Adrenal gland (tissue), 12 donors: ENCODE measurements around the gene NDNF. TPM values are rescaled to one million over a fixed set of nuclear protein-coding genes. Genes with fewer than 3 reads are reported as not detected.

Source experiments
- DNase-seq, 7 donors: peaks; one replicate each; pipeline ENCODE4 v3.0.0-alpha.2; 2019 to 2020
- H3K27ac ChIP-seq, 5 donors: fragments of 200-600 bp; sonication (generic) in 4 of 5; 1 replicate in 3 of 5; 2 replicates in 2 of 5; pipeline versions ENCODE4 v1.5.1 to v1.8.0; 2016 to 2020; ENCODE audit warnings: mild to moderate bottlenecking in 1 of 5
- H3K27me3 ChIP-seq: fragments of 200-600 bp; 2 replicates; pipeline ENCODE4 v1.8.0; 2021
- H3K36me3 ChIP-seq, 2 donors: fragments of 200-600 bp; replicated peaks in 1 of 2; 1 replicate in 1 of 2; 2 replicates in 1 of 2; pipeline versions ENCODE4 v1.5.1 to v1.8.0; 2018 to 2022
- H3K4me1 ChIP-seq, 2 donors: fragments of 200-600 bp; replicated peaks in 1 of 2; 1 replicate in 1 of 2; 2 replicates in 1 of 2; pipeline versions ENCODE4 v1.5.1 to v1.8.0; 2018 to 2021
- H3K4me3 ChIP-seq, 4 donors: fragments of 200-600 bp; sonication (generic) in 3 of 4; one replicate each; pipeline ENCODE4 v1.5.1; 2016 to 2018
- H3K9me3 ChIP-seq, 3 donors: fragments of 200-600 bp; sonication (generic) in 1 of 3; replicated peaks in 1 of 3; 1 replicate in 2 of 3; 2 replicates in 1 of 3; pipeline versions ENCODE4 v1.5.1 to v1.8.0; 2016 to 2021
- POLR2A ChIP-seq, 2 donors: fragments of 450-650 bp; IDR thresholded peaks; one replicate each; pipeline ENCODE4 v1.6.1; 2017; ENCODE audit warnings: antibody characterized with exemption in 2 of 2, mild to moderate bottlenecking in 2 of 2, moderate library complexity in 1 of 2
- WGBS, 4 donors: extraction: QIAGEN DNeasy Blood & Tissue Kit in 2 of 4; methylation state at CpG; one replicate each; pipeline versions ENCODE4 v1.1.5 to v1.1.7; 2013 to 2017; 5-methylcytosine and 5-hydroxymethylcytosine counted together
- intact Hi-C, 2 donors: fragments of 100-400 bp; cut with DNase I; formaldehyde crosslinking; loops; one replicate each; pipeline versions ENCODE4 v1.14.1 to v1.15.0; 2022 to 2023
- polyA plus RNA-seq, 3 donors: library from polyadenylated mRNA; stranded (reverse); fragments of 200-250 nt in 2 of 3; fragments of 350-450 nt in 1 of 3; fragmentation: Illumina TruSeq in 1 of 3; extraction: RNeasy Lipid Tissue Mini Kit (QIAGEN cat#74804) in 1 of 3; gene quantifications; one replicate each; pipeline ENCODE4 v1.2.3, GENCODE V29; 2013 to 2014
- total RNA-seq, 9 donors: library from RNA; depleted of rRNA in 4 of 9; stranded (reverse); fragments of >200 nt in 4 of 9; fragments of 120-200 nt in 1 of 9; fragmentation: NEBNext Ultra II Directional in 1 of 9; extraction: Animal tissue kit (Norgen Biotek cat#: 25700) in 1 of 9; gene quantifications; one replicate each; pipeline versions ENCODE4 v1.1.0 to v1.2.4, GENCODE V29; 2013 to 2023
- TF ChIP-seq, protein P1 (sequence below), 6 experiments: fragments of 450-650 bp in 4 of 6; fragments of 200-600 bp in 2 of 6; sonication (generic) in 1 of 6; IDR thresholded peaks; 1 replicate in 5 of 6; 2 replicates in 1 of 6; pipeline versions ENCODE4 v1.5.1 to v1.8.0; 2016 to 2021; ENCODE audit warnings: antibody characterized with exemption in 6 of 6, mild to moderate bottlenecking in 2 of 6, moderate library complexity in 1 of 6
- donor health status: healthy with polysubstance abuse.
- donor health status: Bipolar disorder and iron deficiency.
- donor health status: DM: yes; HTN: yes; CAD: no.
- donor health status: DM: no; HTN: no; CAD: no.
- donor health status: DM: no; HTN: no; CAD: no.
- donor health status: DM: yes; HTN: yes; CAD: no.

NDNF gene
- total and polyA plus RNA-seq, 12 donors, result 0.26 to 8.3 (median 2.3) TPM

DNA sequence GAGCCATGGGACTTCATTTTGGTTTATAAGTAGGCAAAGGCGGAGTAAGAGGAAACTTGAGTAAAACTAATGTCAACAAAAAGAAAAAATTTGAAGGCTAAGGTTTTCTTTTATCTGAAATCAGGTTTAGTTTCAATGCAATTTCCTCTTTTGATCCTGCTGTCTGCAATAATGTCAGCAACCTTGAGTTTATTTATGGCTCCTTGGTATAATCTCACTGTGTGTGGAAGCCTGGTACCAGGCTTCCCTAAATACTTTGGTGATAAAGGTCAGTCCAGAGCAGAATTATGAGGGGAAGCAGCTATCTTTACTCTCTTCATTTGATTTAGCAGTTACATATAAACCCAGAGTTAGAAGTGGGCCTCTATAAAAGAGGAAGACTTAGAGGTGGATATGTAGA is 57.8 kb downstream of the NDNF start:
- no peaks in the 10 kb centered on the region for H3K27me3 ChIP-seq
- no peaks in the 10 kb centered on the region for H3K36me3 ChIP-seq
- TF ChIP-seq POLR2A (IDR thresholded peaks at IDR 0.05), result no peak
- TF ChIP-seq, protein P1, sequence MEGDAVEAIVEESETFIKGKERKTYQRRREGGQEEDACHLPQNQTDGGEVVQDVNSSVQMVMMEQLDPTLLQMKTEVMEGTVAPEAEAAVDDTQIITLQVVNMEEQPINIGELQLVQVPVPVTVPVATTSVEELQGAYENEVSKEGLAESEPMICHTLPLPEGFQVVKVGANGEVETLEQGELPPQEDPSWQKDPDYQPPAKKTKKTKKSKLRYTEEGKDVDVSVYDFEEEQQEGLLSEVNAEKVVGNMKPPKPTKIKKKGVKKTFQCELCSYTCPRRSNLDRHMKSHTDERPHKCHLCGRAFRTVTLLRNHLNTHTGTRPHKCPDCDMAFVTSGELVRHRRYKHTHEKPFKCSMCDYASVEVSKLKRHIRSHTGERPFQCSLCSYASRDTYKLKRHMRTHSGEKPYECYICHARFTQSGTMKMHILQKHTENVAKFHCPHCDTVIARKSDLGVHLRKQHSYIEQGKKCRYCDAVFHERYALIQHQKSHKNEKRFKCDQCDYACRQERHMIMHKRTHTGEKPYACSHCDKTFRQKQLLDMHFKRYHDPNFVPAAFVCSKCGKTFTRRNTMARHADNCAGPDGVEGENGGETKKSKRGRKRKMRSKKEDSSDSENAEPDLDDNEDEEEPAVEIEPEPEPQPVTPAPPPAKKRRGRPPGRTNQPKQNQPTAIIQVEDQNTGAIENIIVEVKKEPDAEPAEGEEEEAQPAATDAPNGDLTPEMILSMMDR (IDR thresholded peaks at IDR 0.05), result no peak
- DNase-seq, result no peak
- WGBS, 4 donors, result 46 to 55% (median 49%) methylated on average over 1 of the region's 1 CpG
- peaks cover 0 to 8% of the 10 kb centered on the region in 2 donors for H3K4me1 ChIP-seq
- intact Hi-C loops, result no loop called here
- no peak overlapping the region for H3K27ac ChIP-seq
- no peak overlapping the region for H3K4me3 ChIP-seq
- H3K9me3 ChIP-seq, result no peaks in the 10 kb centered on the region

DNA sequence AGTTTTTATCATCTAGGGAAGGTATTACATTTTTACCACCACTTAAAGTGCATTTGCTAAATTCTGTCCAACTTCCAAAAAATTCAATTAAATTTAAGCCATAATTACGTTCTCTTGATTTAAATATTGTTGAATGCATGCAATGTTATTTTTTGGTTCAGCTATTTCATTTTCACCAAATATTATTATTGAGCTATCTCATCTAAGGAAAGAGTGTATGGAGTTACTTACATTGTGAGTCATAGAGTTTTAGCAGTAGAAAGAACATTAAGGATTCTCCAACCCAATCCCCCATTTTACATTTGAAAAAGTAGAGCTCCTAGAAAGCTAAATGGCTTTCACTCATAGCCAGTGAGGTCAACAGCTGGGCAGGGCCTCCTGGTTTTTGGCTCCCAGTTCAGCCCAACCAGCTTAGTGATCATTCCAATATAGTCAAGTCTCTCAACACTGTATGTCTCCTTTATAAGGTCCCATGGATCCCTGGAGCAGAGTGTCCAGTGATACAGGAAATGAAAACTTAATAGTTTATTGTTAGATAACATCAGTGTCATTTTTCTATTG is 60.5 kb downstream of the NDNF start:
- Histone ChIP-seq H3K9me3 (no peaks in the 10 kb centered on the region), H3K4me1 (peaks cover 0 to 8% of the 10 kb centered on the region in 2 donors), H3K27me3 (no peaks in the 10 kb centered on the region), H3K36me3 (no peaks in the 10 kb centered on the region), H3K4me3 (no peak overlapping the region), H3K27ac (no peak overlapping the region)
- WGBS, 4 donors, result 85 to 98% (median 91%) methylated on average over 1 of the region's 1 CpG
- intact Hi-C loops, result no loop called here
- DNase-seq, result no peak
- TF ChIP-seq, protein P1 (IDR thresholded peaks at IDR 0.05), result no peak
- no peak for TF ChIP-seq POLR2A (IDR thresholded peaks at IDR 0.05)

GRCh38 chr4:121011138-121011537 is 61.2 kb downstream of the NDNF start:
- intact Hi-C loops, result no loop called here
- no peak for DNase-seq
- Histone ChIP-seq H3K4me3 (no peak overlapping the region), H3K4me1 (peaks cover 0 to 8% of the 10 kb centered on the region in 2 donors), H3K27me3 (no peaks in the 10 kb centered on the region), H3K36me3 (no peaks in the 10 kb centered on the region), H3K9me3 (no peaks in the 10 kb centered on the region), H3K27ac (no peak overlapping the region)
- TF ChIP-seq, protein P1 (IDR thresholded peaks at IDR 0.05), result no peak
- no peak for TF ChIP-seq POLR2A (IDR thresholded peaks at IDR 0.05)
- 82 to 93% (median 84%) methylated on average over 2 of the region's 2 CpGs for WGBS, 4 donors

DNA sequence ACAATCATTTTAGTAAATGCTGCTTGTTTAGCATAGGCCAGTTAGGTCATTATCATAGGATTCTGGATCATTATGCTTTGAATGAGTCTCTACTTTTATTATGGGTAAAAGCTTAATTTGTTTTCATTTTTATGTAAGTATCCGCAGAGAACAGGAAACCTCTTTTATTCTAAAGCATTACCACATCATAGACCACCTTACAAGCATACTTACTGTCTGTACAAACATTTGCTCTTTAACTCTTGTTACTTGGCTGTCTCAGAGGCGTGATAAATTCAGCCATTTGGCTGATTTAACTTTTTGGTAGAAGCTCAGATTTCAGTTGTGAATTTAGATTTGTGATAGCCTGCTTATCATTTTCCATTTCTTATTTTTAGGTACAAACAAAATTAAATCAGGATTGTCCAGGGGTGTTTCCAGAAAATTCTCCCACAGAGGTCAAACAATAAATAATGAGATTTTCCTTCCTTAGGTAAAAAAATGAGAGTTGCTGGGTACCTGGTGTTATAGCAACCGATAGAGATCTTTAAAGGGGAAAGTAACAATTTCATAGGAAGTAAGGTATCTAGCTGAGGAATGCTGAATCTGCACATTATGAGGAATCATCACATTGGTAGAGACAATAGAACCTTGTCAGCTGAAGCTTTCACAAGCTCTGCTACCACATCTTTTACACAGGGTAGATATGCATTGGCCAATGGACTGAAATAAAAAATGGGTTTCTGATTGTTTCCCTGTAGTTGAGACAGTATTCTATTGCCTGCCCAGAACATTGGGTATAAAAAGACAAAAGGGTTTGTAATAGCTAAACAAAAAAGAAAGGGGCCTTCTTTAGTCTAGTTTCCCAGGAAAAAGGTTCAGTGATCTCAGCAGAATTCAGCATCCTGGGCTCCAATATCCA is 62.5 kb downstream of the NDNF start:
- peaks cover 0 to 8% of the 10 kb centered on the region in 2 donors for H3K4me1 ChIP-seq
- DNase-seq, result no peak
- H3K9me3 ChIP-seq, result no peaks in the 10 kb centered on the region
- H3K27me3 ChIP-seq, result no peaks in the 10 kb centered on the region
- H3K27ac ChIP-seq, result no peak overlapping the region
- no peak for TF ChIP-seq POLR2A (IDR thresholded peaks at IDR 0.05)
- TF ChIP-seq, protein P1 (IDR thresholded peaks at IDR 0.05), result no peak
- 81 to 87% (median 83%) methylated on average over 3 of the region's 3 CpGs for WGBS, 4 donors
- no peak overlapping the region for H3K4me3 ChIP-seq
- H3K36me3 ChIP-seq, result no peaks in the 10 kb centered on the region
- intact Hi-C loops, result no loop called here
